Stimulated activated CD4-positive, alpha-beta T cell treated with anti-CD3 and anti-CD28 coated beads, Interleukin-4, amount 100 ng/mL, for 24 hours (primary cell): ENCODE measurements around the gene RAD51B.

Source experiments
- DNase-seq: peaks from one replicate; pipeline ENCODE4 v3.0.0-alpha.2; 2020

The RAD51B gene

DNA sequence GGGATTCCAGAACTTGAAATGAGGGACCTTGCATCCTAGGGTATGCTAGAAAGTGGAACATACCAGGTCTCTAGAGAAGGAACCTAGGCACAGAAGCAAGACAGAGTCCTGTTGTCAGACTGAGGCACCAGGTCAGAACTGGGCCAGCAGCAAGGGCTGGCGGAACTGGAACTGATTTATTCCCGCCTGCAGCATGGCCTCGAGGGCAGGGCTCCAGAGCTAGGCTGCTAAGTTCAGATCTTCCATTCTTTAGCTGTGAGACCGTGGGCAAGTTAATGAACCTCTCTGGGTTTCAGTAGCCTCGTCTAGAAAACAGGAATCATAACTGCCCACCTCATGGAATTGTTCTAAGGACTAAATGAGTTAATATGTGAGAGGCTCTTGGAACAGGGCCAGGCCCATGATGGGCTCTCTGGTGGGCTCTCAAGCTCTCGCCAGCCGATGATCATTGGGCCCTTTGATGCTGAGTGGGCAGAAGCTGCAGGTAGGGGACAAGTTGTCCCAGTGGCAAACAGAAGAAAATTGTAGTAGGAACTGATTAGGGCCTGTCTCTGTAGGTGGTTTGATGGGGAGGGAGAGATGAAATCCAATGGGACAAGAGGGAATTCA lies 773.5 kb downstream of the RAD51B start:
- no peak for DNase-seq

DNA sequence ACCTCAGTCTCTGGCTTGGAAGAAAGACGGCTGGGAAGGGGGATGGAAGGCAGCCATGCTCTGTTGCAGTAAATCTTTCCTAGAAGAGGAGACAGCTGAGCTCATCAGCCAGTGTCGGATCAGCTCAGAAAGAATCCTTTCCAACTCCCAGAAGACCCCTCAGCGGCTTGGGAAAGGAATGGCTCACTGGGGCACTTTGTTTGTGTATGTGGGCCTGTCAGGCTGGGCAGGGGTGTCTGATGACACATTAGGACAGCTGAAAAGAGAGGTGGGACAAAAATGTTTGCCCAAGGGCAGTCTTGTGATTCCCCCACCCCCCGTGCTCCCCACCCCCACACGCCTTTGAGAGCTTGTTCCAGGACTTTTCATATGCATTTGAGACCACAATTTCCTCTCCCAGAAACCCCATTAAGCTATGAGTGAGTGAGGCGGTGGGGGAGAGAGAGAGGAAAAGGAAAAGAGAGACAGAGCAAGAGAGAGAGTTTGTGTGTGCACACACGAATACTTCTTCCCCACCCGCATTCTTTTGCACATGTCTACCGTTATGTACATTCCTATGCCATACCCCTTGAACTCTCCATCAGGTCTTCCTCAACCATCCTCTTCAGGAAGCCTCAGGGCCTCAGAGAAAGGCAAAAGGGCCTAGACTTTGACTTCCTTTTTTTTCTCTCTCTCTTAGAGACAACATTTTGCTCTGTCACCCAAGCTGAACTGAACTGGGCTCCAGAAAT lies 774.4 kb downstream of the RAD51B start:
- DNase-seq, result no peak

DNA sequence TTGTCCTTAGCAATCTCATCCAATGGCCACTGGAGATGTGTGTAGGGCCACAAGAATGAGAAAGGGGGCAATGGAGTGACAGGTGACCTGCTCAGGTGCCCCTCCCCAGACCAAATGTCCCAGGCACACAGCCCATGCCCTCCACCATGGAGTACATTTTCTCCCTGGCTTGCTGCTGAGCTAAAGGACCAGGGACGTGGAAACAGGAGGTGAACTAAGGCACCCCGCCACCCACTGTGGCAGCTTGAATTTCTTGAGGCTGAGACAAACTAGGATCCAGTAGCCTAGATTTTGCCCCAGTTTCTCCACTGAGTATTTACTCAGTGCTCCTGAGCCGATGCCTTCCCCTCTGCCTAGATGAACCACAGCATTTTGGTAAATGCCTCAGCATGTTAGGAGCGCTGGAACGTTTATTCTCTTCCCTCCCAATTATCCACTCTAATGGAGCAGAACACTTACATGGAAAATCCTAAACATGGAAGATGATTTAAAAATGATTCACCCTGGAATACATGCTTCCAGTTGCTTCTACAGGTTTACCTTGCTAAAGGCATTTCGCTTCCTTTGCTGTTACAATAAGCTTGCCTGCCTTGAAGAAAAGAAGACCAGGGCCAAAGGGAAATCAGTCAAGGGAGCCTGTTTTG lies 775.3 kb downstream of the RAD51B start:
- no peak for DNase-seq

DNA sequence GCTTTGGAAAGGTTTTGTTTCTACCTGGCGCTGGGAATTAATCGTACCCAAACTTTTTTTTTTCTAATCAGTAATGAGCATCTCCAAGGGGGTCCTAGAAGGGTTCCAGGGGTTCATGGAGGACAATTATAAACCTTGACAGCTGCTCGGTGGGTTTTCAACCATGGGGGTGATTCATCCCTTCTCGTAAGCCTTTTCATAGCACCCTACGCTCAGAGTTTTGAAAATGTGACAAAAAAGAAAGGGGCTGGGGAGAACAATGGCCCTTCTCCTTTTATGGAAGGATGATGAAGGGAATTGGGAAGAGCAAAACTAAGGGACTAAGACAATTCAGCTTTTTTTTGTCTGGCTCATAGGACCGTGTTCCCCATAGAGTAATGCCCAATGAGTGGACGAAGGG lies 776.6 kb downstream of the RAD51B start:
- no peak for DNase-seq

DNA sequence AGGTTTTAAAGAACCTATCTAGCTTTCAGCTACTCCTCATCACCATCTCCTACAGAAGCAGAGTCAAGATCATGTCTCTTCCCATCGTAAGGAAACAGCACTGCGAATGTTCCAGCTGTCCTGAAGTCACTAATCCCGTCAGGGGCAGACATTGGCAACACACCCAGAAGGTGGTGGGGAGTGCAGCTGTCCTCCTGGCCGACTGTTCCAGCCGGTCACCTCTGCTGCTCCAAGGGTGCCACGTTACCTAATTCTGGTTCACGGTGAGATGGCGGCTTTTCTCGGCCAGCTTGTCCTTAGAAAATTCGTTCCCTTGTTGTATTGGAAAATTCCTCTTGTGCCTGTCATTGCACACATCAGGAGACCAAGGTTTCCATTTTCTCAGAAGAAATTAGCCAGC lies 777.1 kb downstream of the RAD51B start:
- no peak for DNase-seq

DNA sequence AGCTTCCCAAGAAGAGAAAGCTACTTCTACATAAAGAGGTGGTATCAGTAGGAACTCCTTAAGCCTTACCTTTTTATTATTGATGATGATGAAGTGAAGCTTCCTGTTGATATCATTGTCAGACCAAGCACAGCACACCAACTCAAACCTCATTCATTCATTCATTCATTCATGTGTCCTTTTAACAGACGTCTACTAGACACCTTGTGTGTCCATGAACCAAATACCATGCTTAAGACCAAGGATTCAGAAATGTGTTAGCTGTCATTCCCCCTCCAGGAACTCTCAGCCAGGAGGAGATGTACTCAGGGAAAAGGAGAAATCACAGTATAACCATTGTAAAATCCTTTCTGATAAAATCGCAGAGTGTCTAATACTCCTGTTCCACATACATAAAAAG lies 778.5 kb downstream of the RAD51B start:
- DNase-seq, result no peak

DNA sequence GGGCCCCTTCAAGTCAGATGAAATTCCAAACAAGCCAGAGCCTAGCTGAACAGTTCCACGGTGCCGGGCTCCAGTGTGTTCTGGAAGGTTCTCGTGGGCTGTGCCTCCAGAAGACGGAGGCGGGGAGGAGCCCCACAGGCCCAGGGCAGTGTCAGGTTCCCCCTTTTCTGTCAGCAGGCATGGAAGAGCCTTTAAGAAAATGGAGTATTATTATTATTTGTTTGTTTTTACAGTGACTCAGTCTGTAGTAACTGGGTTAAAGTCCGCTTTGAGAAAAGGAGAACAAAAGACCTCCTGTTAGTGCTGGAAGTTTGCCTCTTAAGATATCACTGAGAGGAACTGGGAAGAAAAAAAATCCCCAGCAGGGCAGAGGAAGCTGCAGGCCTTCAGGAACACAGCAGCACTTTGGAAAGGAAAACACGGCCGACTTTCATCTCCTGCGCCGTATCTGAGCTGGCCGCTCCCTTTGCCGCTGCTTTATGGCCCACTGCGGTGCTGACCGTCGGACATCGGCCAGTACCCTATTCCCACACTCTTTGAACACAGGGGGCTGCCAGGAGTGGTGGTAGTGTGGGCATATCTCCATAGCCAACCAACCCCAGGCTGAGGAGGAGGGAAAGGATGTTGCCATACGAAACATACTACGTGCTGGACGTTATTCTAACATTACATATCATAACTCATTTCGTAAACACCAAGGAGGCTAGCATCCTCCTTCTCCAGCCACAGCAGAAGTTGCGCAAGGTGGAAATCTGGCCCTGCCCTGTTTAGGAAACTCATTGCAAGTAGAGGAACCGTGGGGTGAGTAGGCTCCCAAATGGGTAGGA lies 779.3 kb downstream of the RAD51B start:
- no peak for DNase-seq

DNA sequence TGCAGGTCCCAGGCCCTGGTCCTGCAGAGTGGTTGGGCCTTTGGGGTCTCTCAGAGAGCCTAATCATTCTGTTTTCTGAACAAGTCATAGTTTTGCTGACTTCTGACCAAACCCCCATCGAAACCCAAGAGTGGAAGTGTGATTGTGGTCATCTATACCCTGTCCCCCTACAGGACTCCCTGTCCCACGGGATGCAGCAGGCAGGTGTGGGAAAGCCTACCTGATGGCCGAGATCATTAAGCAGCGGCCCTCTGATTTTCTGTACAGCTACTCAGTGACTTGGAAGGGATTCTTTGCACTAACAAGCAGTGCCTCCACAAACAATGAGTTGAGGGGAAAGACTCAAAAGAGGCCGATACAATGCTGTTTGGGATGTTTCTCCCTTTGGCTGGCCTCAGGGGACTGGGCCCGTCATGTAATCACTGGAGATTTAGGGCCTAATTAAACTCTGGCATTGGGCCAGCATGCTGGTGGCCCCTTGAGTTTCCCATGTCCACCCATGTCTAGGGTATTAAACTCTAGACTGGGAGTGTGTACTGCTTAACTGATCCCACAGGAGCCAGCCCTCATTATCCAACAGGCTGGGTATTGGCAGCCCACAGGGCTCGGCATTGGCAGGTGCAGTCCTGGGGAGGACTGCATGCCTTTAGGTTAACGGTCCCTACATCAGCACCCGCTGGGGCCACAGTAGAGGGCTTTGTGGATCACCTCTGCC lies 780.5 kb downstream of the RAD51B start:
- no peak for DNase-seq

DNA sequence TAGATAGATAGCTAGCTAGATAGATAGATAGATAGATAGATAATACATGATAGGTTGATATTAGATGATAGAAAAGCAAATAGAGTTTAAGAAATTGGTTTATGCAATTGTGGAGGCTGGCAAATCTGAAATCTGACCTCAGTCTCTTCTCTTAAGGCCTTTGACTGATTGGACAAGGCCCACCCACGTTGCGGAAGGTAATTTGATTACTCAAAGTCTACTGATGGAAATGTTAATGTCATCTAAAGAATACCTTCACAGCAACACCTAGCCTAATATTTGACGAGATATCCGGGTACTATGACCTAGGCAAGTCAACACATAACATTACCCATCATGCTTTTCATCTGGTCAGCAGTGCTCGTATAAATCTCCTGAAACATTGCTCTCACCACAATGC lies 782.9 kb downstream of the RAD51B start:
- no peak for DNase-seq

DNA sequence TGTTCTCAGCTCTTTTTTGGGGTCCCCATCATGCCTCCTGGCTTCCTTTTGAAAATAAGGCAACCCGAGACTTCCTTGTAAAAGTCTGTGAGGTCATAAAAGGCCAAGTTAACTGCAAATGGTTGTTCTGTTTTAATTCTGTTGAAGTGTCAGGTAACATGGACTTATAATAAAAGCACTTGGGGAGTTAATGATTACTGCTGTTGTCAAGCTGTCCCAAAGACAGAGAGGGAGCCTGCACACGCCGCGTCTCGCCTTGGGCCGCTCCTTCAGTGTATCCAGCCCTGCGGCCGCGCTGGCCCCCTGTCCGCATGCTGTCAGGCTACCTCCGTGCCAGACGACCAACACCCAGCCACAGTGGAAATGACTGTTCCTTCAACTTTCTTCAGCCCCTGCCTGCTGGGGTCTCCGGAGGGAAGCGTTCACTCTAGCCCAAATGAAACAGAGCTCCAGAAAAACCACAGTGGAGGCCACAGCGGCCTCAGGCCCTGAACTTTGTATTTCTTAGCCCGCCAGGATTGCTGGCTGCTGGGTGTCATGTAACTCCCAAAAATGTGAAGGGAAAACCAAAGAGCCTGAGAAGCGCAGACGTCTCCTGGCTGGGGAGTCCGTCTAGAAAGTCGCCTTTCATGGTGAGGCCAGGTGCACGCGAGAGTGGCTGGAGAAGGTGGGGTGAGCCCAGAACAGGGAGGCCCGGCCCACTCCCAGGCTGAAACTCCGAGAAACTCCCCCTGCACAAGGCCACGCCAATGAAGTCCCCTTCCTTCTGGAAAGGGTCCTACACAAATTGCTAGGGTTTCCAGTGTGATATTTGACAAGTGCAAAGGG lies 784.2 kb downstream of the RAD51B start:
- DNase-seq, result no peak

DNA sequence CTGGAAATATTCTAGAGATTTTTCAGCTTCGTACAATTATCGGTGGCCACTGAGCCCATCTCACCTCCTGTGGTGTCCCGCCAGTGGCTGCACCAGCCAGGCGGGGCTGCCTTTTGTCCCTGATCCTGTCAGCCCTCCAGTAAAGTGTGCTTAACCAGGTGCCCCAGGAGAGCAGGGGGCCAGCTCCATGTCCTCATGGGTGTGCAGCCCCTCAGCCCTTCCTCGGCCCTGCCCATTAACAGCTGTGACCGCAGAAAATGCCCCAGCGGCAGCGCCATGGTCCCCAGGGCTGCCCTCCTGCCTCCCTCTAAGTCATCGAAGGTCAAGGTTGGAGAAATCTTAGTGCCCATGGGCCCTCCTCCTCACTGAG lies 784.8 kb downstream of the RAD51B start:
- DNase-seq, result no peak

DNA sequence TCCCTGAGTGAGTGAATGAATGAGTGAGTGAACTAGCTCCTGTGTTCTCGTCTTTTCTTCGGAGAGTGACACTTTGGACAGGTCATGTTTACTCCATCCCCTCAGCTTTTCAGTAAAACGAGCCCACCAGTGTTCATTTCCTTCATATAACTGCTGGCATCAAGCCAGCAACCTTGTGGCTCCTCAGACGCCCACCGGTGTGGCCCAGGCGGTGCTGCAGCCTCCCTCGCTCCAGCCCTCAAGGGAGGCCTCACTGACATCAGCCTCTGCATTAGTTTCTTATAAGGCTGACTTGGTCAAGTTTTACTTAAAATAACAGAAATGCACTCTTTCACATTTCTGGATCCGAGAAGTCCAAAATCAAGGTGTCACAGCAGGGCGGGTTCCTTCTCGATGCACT lies 785.2 kb downstream of the RAD51B start:
- no peak for DNase-seq

DNA sequence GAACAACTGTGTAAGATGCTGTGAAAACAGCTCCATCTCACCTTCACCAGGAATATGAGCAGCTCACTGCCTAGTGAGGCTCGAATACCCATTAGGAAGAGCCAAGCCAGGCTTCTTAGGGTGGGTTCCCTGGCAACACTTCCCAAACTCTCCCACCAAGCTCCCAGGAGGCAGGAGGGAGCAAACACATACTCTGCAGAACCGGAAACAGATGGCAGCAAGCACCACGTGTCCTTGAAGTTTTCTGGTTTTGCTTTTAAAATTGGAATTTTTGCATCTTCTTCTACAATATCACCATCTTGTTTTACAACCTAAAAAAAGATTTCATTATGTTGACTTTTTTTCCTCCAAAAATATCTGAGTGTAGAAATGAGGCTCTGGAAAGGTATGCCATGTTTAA lies 786.6 kb downstream of the RAD51B start:
- DNase-seq, result no peak

DNA sequence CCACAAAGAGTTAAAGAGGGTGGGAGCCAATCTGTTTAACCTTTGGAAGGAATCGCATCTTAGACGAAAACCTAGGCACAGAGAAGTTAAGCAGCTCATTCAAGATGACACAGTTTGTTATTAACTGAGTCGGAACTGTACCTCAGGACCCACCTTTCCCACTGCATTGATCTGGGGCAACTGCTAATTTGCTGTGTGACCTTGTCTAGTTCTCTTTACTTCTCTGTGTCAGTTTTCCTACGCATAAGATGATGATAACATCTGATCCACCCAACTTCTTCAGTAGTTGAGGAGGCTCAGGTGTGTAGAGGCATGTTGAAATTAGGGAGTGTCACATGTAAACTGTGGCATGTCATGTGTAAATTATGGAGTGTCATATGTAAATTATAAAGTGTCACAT lies 787.1 kb downstream of the RAD51B start:
- no peak for DNase-seq

DNA sequence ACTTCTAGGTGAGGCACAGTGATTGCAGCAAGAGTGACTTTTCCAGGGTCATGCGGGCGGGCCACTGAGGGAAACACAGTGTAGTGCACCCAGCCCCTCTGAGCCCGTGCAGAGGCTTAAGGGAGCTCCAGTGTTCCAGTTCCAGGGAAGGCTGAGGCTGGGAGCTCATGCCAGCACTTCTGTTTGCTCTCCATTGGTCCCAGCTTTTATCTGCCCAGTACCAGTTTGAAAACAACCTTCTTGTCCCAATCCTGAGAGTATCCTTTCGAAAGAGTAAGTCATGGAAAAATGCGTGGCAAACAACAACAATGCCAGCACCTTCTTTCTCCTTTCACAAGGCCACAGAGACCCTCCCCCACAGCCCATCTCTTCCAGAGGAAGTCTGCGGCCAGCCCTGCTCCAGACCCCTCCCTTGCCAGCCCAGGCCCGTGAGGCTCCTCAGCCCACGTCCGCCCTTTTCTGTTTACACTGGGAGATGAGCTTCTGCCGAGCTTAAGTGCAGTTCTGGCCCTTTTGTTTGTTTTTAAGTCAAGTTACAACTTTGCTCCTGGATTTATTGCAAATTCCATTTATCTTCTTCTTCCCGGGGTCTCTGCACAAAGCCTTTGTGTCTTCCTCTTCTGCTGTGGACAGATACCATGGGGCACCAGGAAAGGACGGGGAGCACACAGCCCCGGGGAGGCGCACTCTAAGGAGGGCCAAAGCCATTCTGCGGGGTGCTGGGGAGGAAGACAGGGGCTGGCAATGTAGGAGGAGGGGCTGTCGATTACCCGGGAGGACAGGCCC lies 787.7 kb downstream of the RAD51B start:
- DNase-seq, result no peak

DNA sequence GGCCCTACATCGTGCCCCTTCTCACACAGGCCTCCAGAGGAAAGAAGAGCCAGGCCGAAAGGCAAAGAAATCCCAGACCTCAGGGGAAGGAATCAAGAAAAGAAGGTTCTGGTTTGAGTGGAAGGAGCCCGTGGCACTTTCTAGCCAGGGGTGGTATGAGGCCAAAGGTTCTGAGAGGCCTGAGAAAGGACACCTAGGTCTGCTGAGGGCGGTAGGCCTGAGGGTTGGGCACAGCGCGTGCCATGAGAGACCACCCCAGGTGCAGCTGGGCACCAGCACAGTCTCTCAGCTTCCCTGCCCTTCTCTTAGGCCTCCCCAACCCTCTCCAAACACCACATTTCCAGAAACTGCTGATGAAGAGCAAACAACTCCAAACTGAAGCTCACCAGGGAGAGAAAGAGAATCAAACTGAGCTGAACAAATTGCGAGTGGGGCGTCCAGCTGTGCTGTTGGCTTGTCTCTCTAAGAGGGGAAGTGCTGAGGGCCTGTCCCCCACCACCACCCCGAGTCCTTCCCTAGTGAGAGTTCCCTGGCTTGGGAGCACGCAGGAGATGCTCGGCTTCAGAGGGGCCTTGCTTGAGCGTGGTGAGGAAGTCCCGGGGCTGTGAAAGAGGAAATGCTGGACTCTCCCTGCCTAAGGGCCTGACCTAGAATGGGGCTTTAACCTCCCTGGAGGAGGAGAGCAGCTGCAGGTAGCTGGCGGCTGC lies 788.4 kb downstream of the RAD51B start:
- DNase-seq, result no peak

DNA sequence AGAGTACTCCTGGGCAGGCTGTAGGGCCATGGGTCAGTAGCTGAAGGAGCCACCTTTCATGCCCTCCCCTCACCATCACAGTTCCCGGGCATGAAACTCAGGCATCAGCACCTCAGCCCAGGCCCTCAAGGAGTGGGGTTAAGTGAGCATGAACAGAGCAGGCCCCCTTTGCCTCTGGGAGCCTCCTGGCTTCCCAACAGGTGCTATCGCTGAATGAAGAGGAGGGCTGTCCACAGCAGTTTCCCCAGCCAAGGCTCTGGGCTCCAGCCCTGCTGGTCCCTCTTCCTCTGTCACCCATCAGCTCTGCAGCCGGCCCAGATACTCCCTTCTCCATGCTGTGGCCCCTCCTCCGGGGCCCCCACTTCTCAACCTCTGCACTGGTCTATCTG lies 789.0 kb downstream of the RAD51B start:
- no peak for DNase-seq

DNA sequence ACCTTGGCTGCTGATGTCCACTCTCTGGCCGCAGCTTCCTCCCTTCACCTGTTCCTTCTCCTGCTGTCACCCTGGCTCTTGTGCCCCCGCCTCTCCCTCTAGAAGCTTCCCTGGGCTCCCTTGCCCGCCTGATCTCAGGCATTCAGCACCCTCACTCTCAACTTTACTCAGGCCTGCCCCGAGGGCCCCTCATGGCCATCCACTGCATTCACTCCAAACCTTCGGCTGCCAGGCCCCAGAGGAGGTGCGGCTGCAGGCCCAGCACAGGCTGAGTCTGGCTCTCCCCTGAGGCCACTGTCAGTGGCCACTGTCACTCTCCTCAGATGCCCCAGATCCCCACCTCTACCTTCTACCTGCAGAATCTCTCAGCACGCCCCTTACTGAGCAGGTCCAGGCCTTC lies 789.4 kb downstream of the RAD51B start:
- no peak for DNase-seq

DNA sequence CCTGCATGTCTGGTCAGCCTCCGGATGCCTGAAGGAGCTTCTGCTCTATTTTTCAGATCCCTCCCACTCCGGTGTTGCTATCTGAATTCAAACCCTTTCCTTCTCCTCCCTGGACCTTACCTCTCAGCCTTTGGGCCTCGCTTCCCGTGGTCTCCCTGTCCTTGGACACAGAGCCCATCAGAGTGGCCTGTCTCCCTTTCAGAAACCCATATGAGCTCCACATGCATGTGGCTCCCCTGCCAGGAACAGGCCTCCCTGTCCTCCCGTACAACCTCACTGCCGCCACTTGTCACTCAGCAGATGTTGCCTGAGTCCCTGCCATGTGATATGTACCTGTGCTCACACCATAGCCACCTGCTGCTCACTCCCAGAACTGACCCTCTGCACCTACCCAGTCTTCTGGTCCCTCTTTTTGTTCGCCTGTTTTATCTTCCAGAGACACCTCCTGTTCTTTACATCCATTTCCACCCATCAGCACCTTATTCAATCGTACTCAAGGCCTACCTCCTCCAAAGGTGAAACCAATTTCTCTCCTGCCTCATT lies 790.7 kb downstream of the RAD51B start:
- no peak for DNase-seq

DNA sequence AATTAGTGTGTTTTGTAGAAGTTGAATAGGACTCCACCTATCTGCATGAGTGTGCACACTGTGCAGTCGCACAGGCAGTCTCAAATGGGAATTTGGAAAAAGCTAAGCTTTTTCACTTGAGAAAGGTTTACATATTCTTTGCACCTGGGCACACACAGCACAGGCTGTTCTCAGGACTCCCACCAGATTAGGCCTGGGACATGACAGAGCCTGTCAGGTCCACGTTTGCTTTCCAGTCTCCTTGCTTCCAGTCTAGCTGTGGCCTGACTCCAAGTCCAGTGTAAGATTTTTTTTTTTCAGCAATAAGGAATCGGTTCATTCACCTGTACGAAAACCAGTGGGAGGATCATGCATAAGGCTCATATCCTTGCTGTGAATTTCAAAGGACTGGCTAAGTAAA lies 792.0 kb downstream of the RAD51B start:
- DNase-seq, result no peak
